HEK293 (cell line): ENCODE data around the gene LILRB2.

Experiments
- BCL11A ChIP-seq: fragments of 450-650 bp; formaldehyde crosslinking; IDR thresholded peaks from 2 replicates; pipeline ENCODE4 v1.5.1; 2016; ENCODE audit warnings: low read depth, missing biosample characterization, missing genetic modification characterization
- CTCF ChIP-seq: fragments of 450-650 bp; formaldehyde crosslinking; IDR thresholded peaks from 2 replicates; pipeline ENCODE4 v1.5.1; 2016; ENCODE audit warnings: missing biosample characterization, missing genetic modification characterization
- MEIS1 ChIP-seq: sonication (generic); formaldehyde crosslinking; IDR thresholded peaks from 2 replicates; pipeline ENCODE4 v1.8.1; 2022; ENCODE audit warnings: missing genetic modification reagents, mild to moderate bottlenecking, borderline replicate concordance
- PRDM6 ChIP-seq: fragments of 450-650 bp; formaldehyde crosslinking; IDR thresholded peaks from 2 replicates; pipeline ENCODE4 v1.5.1; 2017; ENCODE audit warnings: missing biosample characterization, missing genetic modification characterization
- ZFP41 ChIP-seq: fragments of 450-650 bp; formaldehyde crosslinking; IDR thresholded peaks from 2 replicates; pipeline ENCODE4 v1.5.1; 2016; ENCODE audit warnings: missing biosample characterization, missing genetic modification characterization, borderline replicate concordance
- ZNF292 ChIP-seq: fragments of 450-650 bp; formaldehyde crosslinking; IDR thresholded peaks from 2 replicates; pipeline ENCODE4 v1.5.1; 2016; ENCODE audit warnings: low read depth, missing biosample characterization, missing genetic modification characterization, borderline replicate concordance
- ZNF623 ChIP-seq: fragments of 450-650 bp; formaldehyde crosslinking; IDR thresholded peaks from 2 replicates; pipeline ENCODE4 v1.5.1; 2016; ENCODE audit warnings: missing biosample characterization, missing genetic modification characterization
- TF ChIP-seq, protein P1 (sequence below): fragments of 450-650 bp; formaldehyde crosslinking; IDR thresholded peaks from 2 replicates; pipeline ENCODE4 v1.5.1; 2016; ENCODE audit warnings: missing biosample characterization, missing genetic modification characterization, low read depth

DNA sequence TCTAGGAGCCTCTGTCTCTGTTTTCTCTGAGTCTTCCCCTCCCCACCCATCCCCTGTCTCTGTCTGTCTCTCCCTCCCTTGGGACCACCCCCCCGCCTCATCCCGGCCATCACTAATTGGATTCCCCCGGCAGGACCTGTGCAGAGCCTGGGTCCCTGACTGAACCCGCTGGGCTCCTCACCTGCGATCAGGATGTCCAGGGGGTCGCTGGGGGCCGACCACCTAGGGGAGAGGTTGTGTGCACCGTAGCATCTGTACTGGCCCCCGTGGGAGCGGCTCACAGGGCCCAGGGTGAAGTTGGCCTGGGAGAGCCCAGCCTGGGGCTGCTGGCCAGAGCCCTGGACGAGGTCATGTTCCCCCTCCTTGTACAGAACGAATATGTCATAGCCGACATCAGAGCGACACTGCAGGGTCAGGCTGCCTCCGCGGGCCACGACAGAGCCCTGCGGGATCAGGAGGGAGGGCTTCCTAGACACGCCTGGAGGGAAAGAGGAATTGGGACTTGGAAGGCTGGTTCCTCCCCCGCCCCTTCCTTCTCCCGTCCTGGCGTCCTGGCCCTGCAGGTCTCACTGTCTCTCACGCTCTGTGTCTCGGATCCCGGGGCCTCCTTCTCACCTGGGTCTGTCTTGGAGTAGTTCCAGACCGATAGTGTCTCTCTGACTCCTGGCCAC is 25.7 kb downstream of the LILRB2 start:
- TF ChIP-seq PRDM6 (tag by site-specific recombination) (no peak), ZNF623 (tag by site-specific recombination) (no peak), CTCF (tag by site-specific recombination) (no peak), MEIS1 (CRISPR knock-in tag) (no peak), ZFP41 (tag by site-specific recombination) (no peak), BCL11A (tag by site-specific recombination) (no peak), ZNF292 (tag by site-specific recombination) (no peak)
- TF ChIP-seq, protein P1, sequence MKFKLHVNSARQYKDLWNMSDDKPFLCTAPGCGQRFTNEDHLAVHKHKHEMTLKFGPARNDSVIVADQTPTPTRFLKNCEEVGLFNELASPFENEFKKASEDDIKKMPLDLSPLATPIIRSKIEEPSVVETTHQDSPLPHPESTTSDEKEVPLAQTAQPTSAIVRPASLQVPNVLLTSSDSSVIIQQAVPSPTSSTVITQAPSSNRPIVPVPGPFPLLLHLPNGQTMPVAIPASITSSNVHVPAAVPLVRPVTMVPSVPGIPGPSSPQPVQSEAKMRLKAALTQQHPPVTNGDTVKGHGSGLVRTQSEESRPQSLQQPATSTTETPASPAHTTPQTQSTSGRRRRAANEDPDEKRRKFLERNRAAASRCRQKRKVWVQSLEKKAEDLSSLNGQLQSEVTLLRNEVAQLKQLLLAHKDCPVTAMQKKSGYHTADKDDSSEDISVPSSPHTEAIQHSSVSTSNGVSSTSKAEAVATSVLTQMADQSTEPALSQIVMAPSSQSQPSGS (tag by site-specific recombination): no peak
